H1 (cell line): ENCODE results near the gene STH. TPM values are rescaled to one million over a fixed set of nuclear protein-coding genes. Genes with fewer than 3 reads are reported as not detected.

Experiments
- NANOG ChIP-seq: IDR thresholded peaks from 2 replicates; pipeline ENCODE4 v1.6.1; 2011; ENCODE audit warnings: low read length, low read depth, mild to moderate bottlenecking, inconsistent platforms; ENCODE audit not compliant: insufficient read depth, poor library complexity, severe bottlenecking
- RBBP5 ChIP-seq: IDR thresholded peaks from 2 replicates; pipeline ENCODE4 v1.7.1; 2012; ENCODE audit warnings: low read depth, mild to moderate bottlenecking, inconsistent platforms, low read length, moderate library complexity, borderline replicate concordance
- SIRT6 ChIP-seq: IDR thresholded peaks from one replicate; pipeline ENCODE4 v1.7.1; 2012; ENCODE audit warnings: low read length, inconsistent platforms
- TAF7 ChIP-seq: optimal IDR thresholded peaks from 2 replicates; pipeline ENCODE3; 2011; ENCODE audit warnings: low read depth, mild to moderate bottlenecking, inconsistent platforms, low read length, moderate library complexity, borderline replicate concordance
- polyA plus RNA-seq, 7 experiments: library from polyadenylated mRNA; depleted of rRNA in 3 of 7; stranded (reverse) in 5 of 7; unstranded in 2 of 7; fragments of >200 nt in 5 of 7; fragments of 200-250 nt in 2 of 7; gene quantifications; 1 replicate in 5 of 7; 2 replicates in 1 of 7; 4 replicates in 1 of 7; pipeline versions ENCODE4 v1.2.1 to v1.2.3, GENCODE V29; 2011 to 2013; ENCODE audit warnings: missing spikeins in 2 of 7, mixed read lengths in 2 of 7
- total RNA-seq: library from RNA; stranded (reverse); fragmentation: NEBNext Ultra II Directional; extraction: Animal tissue kit (Norgen Biotek cat#: 25700); gene quantifications from 2 replicates; pipeline ENCODE4 v1.2.1, GENCODE V29; 2021

STH gene
- total and polyA plus RNA-seq, 2 of the 8 experiments (the other 6 are each of a cell fraction or from before 2014, with no cell fraction given): not detected

DNA sequence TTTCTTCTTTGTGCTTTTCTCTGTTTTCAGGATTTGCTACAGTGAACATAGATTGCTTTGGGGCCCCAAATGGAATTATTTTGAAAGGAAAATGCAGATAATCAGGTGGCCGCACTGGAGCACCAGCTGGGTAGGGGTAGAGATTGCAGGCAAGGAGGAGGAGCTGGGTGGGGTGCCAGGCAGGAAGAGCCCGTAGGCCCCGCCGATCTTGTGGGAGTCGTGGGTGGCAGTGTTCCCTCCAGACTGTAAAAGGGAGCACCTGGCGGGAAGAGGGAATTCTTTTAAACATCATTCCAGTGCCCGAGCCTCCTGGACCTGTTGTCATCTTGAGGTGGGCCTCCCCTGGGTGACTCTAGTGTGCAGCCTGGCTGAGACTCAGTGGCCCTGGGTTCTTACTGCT lies 1.2 kb downstream of the STH start (continued):
- TF ChIP-seq NANOG (no peak), TAF7 (no peak), SIRT6 (no peak), RBBP5 (no peak)
